ENCODE data around the gene ZSWIM5. TPM values are rescaled to one million over a fixed set of nuclear protein-coding genes. Genes with fewer than 3 reads are reported as not detected.
"Not testable (repeated sequence)": the region's sequence is repeated elsewhere in the genome, so short reads cannot be mapped to it uniquely, and the experiment has no call there.

The ZSWIM5 gene
- total RNA-seq, 1 donor from 2014 or later: 0.79 TPM

DNA sequence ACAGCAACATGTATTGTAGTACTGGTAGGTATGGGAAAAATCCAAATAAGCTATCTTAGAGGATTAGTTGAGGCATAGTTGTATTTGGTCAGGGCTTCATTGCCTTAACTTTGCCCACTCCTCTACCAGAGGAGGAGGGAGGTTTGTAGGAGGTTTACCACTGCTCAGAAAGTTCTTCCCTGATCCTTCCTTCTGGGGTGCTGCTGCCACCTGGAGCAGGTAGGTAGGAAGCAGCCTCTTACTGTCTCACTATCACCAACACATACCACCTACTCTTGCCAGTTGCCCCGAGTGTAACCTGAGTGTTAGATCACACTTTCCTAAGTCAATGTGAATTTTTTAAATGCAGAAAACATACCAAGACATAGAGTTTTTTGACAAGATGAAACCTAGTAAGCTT is 24.1 kb upstream of the ZSWIM5 start:
- Mint-ChIP-seq H3K27ac (ENCODE audit: unreplicated experiment) (no peak overlapping the region), H3K9me3 (ENCODE audit: unreplicated experiment) (peaks cover 1% of the 10 kb centered on the region), H3K36me3 (ENCODE audit: low read depth, unreplicated experiment) (peaks cover 3% of the 10 kb centered on the region), H3K4me1 (ENCODE audit: low read depth, unreplicated experiment) (no peaks in the 10 kb centered on the region), H3K27me3 (ENCODE audit: low read depth, unreplicated experiment) (peaks cover 4% of the 10 kb centered on the region), H3K4me3 (ENCODE audit: unreplicated experiment) (no peak overlapping the region)
- Histone ChIP-seq H3K4me2 (ENCODE audit: low read length) (no peak overlapping the region), H3K4me1 (ENCODE audit: insufficient read depth, low read length) (no peaks in the 10 kb centered on the region), H3K27me3 (ENCODE audit: insufficient read depth, low read length) (no peaks in the 10 kb centered on the region), H3K9ac (ENCODE audit: low read length) (no peak overlapping the region), H2AFZ (ENCODE audit: low read depth, low read length) (no peak overlapping the region), H3K36me3 (ENCODE audit: insufficient read depth, low read length) (no peaks in the 10 kb centered on the region), H3K79me2 (ENCODE audit: insufficient read depth, low read length) (no peaks in the 10 kb centered on the region), H3K27ac (ENCODE audit: low read depth, low read length) (no peak overlapping the region), H4K20me1 (ENCODE audit: insufficient read depth, low read length) (no peaks in the 10 kb centered on the region), H3K9me3 (ENCODE audit: insufficient read depth, low read depth, low read length) (no peaks in the 10 kb centered on the region), H3K4me3 (ENCODE audit: insufficient read depth, low read depth, low read length) (no peak overlapping the region)
- FAIRE-seq (no peak), DNase-seq (ENCODE audit: low read depth) (no peak)
- TF ChIP-seq, protein P1, sequence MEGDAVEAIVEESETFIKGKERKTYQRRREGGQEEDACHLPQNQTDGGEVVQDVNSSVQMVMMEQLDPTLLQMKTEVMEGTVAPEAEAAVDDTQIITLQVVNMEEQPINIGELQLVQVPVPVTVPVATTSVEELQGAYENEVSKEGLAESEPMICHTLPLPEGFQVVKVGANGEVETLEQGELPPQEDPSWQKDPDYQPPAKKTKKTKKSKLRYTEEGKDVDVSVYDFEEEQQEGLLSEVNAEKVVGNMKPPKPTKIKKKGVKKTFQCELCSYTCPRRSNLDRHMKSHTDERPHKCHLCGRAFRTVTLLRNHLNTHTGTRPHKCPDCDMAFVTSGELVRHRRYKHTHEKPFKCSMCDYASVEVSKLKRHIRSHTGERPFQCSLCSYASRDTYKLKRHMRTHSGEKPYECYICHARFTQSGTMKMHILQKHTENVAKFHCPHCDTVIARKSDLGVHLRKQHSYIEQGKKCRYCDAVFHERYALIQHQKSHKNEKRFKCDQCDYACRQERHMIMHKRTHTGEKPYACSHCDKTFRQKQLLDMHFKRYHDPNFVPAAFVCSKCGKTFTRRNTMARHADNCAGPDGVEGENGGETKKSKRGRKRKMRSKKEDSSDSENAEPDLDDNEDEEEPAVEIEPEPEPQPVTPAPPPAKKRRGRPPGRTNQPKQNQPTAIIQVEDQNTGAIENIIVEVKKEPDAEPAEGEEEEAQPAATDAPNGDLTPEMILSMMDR (IDR thresholded peaks at IDR 0.05; ENCODE audit: insufficient read depth, low read depth, low read length): no peak
- no peak for TF ChIP-seq EZH2 (IDR thresholded peaks at IDR 0.05; ENCODE audit: insufficient read depth, low read length)

DNA sequence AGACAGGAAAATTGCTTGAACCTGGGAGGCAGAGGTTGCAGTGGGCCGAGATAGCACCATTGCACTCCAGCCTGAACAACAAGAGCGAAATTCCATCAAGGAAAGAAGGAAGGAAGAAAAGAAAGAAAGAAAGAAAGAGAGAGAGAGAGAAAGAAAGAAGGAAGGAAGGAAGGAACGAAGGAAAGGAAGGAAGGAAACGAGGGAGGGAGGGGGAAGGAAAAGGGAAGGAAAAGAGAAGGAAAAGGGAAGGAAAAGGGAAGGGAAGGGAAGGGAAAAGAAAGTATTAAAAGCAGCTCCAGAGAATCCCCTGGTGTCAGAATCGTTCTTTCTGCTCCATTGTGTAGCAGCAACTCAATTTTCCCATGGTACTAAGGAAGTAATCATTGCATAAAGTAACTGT is 19.2 kb upstream of the ZSWIM5 start:
- no peaks in the 10 kb centered on the region for H3K9me3 ChIP-seq (ENCODE audit: insufficient read depth, low read depth, low read length)
- Mint-ChIP-seq H3K36me3 (ENCODE audit: low read depth, unreplicated experiment) (no peaks in the 10 kb centered on the region), H3K9me3 (ENCODE audit: unreplicated experiment) (peaks cover 2% of the 10 kb centered on the region), H3K27me3 (ENCODE audit: low read depth, unreplicated experiment) (peaks cover 4% of the 10 kb centered on the region), H3K27ac (ENCODE audit: unreplicated experiment) (no peak overlapping the region), H3K4me1 (ENCODE audit: low read depth, unreplicated experiment) (no peaks in the 10 kb centered on the region), H3K4me3 (ENCODE audit: unreplicated experiment) (no peak overlapping the region)
- no peaks in the 10 kb centered on the region for H3K79me2 ChIP-seq (ENCODE audit: insufficient read depth, low read length)
- DNase-seq (ENCODE audit: low read depth) (no peak), FAIRE-seq (no peak)
- no peaks in the 10 kb centered on the region for H3K27me3 ChIP-seq (ENCODE audit: insufficient read depth, low read length)
- H4K20me1 ChIP-seq (ENCODE audit: insufficient read depth, low read length): no peaks in the 10 kb centered on the region
- H3K4me3 ChIP-seq (ENCODE audit: insufficient read depth, low read depth, low read length): no peak overlapping the region
- H3K4me2 ChIP-seq (ENCODE audit: low read length): no peak overlapping the region
- no peak for TF ChIP-seq EZH2 (IDR thresholded peaks at IDR 0.05; ENCODE audit: insufficient read depth, low read length)
- TF ChIP-seq, protein P1 (IDR thresholded peaks at IDR 0.05; ENCODE audit: insufficient read depth, low read depth, low read length): no peak
- no peak overlapping the region for H2AFZ ChIP-seq (ENCODE audit: low read depth, low read length)
- no peak overlapping the region for H3K9ac ChIP-seq (ENCODE audit: low read length)
- no peaks in the 10 kb centered on the region for H3K36me3 ChIP-seq (ENCODE audit: insufficient read depth, low read length)
- no peaks in the 10 kb centered on the region for H3K4me1 ChIP-seq (ENCODE audit: insufficient read depth, low read length)
- no peak overlapping the region for H3K27ac ChIP-seq (ENCODE audit: low read depth, low read length)

DNA sequence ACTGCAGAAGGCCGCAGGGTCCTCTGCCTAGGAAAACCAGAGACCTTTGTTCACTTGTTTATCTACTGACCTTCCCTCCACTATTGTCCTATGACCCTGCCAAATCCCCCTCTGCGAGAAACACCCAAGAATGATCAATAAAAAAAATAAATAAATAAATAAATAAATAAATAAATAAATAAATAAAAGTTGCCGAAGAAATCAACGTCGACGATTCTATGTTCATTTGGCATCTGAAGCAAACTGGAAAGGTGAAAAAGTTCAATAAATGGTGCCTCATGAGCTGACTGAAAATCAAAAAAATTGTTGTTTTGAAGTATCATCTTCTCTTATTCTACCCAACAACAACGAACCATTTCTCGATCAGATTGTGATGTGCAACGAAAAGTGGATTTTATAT is 17.3 kb upstream of the ZSWIM5 start:
- not testable (repeated sequence) for H3K9ac ChIP-seq (ENCODE audit: low read length)

More for the DNA sequence above, 17.3 kb upstream of the ZSWIM5 start:
- H4K20me1 ChIP-seq (ENCODE audit: insufficient read depth, low read length); H2AFZ ChIP-seq (ENCODE audit: low read depth, low read length); FAIRE-seq; H3K36me3 ChIP-seq (ENCODE audit: insufficient read depth, low read length); H3K4me3 Mint-ChIP-seq (ENCODE audit: unreplicated experiment); H3K27ac Mint-ChIP-seq (ENCODE audit: unreplicated experiment); H3K4me2 ChIP-seq (ENCODE audit: low read length); H3K27ac ChIP-seq (ENCODE audit: low read depth, low read length); H3K4me1 Mint-ChIP-seq (ENCODE audit: low read depth, unreplicated experiment); H3K79me2 ChIP-seq (ENCODE audit: insufficient read depth, low read length); H3K9me3 Mint-ChIP-seq (ENCODE audit: unreplicated experiment); H3K9me3 ChIP-seq (ENCODE audit: insufficient read depth, low read depth, low read length); DNase-seq (ENCODE audit: low read depth); H3K36me3 Mint-ChIP-seq (ENCODE audit: low read depth, unreplicated experiment); H3K27me3 Mint-ChIP-seq (ENCODE audit: low read depth, unreplicated experiment); H3K4me1 ChIP-seq (ENCODE audit: insufficient read depth, low read length); H3K27me3 ChIP-seq (ENCODE audit: insufficient read depth, low read length); H3K4me3 ChIP-seq (ENCODE audit: insufficient read depth, low read depth, low read length): not testable (repeated sequence)

Data from astrocyte (in vitro differentiated cells and primary cell).